ENCODE measurements around the gene PLK1. TPM values are rescaled to one million over a fixed set of nuclear protein-coding genes. Genes with fewer than 3 reads are reported as not detected.
A peak's percentile ranks its signal among the peaks of the same experiment; 100 is the strongest.

The PLK1 gene
- total and polyA plus RNA-seq, 2 of the 13 experiments (the other 11 are each of a cell fraction or from before 2014, with no cell fraction given): 71.5 to 76.3 TPM

GRCh38 chr16:23694644-23695373, 16.1 kb downstream of the PLK1 start (continued):
- TF ChIP-seq ZNF556 (CRISPR knock-in tag; IDR thresholded peaks at IDR 0.05; ENCODE audit: borderline replicate concordance): peak; percentile 77; the same call in 1 of the 2 replicates
- TF ChIP-seq CCDC6 (CRISPR knock-in tag; IDR thresholded peaks at IDR 0.05): 0 out of 2 replicates have a peak, but pooled peaks have one; percentile 72
- 0 out of 2 replicates have a peak, but pooled peaks have one; percentile 32 for TF ChIP-seq ZNF564 (CRISPR knock-in tag; IDR thresholded peaks at IDR 0.05)
- peak; percentile 18 for TF ChIP-seq JARID2 (CRISPR knock-in tag; IDR thresholded peaks at IDR 0.05; ENCODE audit: insufficient replicate concordance)
- peak; percentile 76 for TF ChIP-seq SP4 (CRISPR knock-in tag; IDR thresholded peaks at IDR 0.05)
- TF ChIP-seq SMYD3 (CRISPR knock-in tag; IDR thresholded peaks at IDR 0.05): 0 out of 2 replicates have a peak, but pooled peaks have one; percentile 43
- TF ChIP-seq, protein P1, sequence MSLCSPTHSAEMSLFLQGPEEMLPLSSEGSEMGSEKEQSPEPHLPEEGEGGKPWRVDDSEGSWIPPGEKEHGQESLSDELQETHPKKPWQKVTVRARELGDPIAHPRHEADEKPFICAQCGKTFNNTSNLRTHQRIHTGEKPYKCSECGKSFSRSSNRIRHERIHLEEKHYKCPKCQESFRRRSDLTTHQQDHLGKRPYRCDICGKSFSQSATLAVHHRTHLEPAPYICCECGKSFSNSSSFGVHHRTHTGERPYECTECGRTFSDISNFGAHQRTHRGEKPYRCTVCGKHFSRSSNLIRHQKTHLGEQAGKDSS (CRISPR knock-in tag; IDR thresholded peaks at IDR 0.05; ENCODE audit: borderline replicate concordance, low read depth): peak; percentile 72
- TF ChIP-seq ERF (CRISPR knock-in tag; IDR thresholded peaks at IDR 0.05): no peak; the same call in 1 of the 2 replicates
- TF ChIP-seq HOXA7 (CRISPR knock-in tag; IDR thresholded peaks at IDR 0.05): no peak
- 0 out of 2 replicates have a peak, but pooled peaks have one; percentile 8 for TF ChIP-seq CBX5 (CRISPR knock-in tag; IDR thresholded peaks at IDR 0.05; ENCODE audit: borderline replicate concordance)
- peak; percentile 54; the same call in 1 of the 2 replicates for TF ChIP-seq ZSCAN31 (CRISPR knock-in tag; IDR thresholded peaks at IDR 0.05; ENCODE audit: low read depth)
- peak; percentile 88; the same call in 1 of the 2 replicates for TF ChIP-seq ZNF431 (CRISPR knock-in tag; IDR thresholded peaks at IDR 0.05; ENCODE audit: borderline replicate concordance, low read depth)
- peak; percentile 29; the same call in 1 of the 2 replicates for TF ChIP-seq TFDP1 (CRISPR knock-in tag; IDR thresholded peaks at IDR 0.05; ENCODE audit: borderline replicate concordance)
- no peak for TF ChIP-seq ZNF652 (CRISPR knock-in tag; IDR thresholded peaks at IDR 0.05; ENCODE audit: borderline replicate concordance, low read depth)
- TF ChIP-seq EEA1 (CRISPR knock-in tag; IDR thresholded peaks at IDR 0.05; ENCODE audit: borderline replicate concordance): peak; percentile 69; the same call in 1 of the 2 replicates
- 0 out of 2 replicates have a peak, but pooled peaks have one; percentile 37 for TF ChIP-seq ZBTB39 (CRISPR knock-in tag; IDR thresholded peaks at IDR 0.05)
- TF ChIP-seq TGIF2 (CRISPR knock-in tag; IDR thresholded peaks at IDR 0.05): peak; percentile 69; the same call in 1 of the 2 replicates
- TF ChIP-seq, protein P2, sequence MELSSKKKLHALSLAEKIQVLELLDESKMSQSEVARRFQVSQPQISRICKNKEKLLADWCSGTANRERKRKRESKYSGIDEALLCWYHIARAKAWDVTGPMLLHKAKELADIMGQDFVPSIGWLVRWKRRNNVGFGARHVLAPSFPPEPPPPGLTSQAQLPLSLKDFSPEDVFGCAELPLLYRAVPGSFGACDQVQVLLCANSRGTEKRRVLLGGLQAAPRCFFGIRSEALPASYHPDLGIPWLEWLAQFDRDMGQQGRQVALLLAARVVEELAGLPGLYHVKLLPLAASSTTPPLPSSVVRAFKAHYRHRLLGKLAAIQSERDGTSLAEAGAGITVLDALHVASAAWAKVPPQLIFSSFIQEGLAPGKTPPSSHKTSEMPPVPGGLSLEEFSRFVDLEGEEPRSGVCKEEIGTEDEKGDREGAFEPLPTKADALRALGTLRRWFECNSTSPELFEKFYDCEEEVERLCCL (CRISPR knock-in tag; IDR thresholded peaks at IDR 0.05; ENCODE audit: borderline replicate concordance): 0 out of 2 replicates have a peak, but pooled peaks have one; percentile 30
- TF ChIP-seq CBX2 (IDR thresholded peaks at IDR 0.05; ENCODE audit: low read depth, low read length): no peak
- TF ChIP-seq CBX2 (CRISPR knock-in tag; IDR thresholded peaks at IDR 0.05; ENCODE audit: low read depth): 0 out of 2 replicates have a peak, but pooled peaks have one; percentile 63

Data from HepG2 (cell line).